GM12878 (cell line): Measurements from ENCODE around the gene NFE2L3. TPM values are rescaled to one million over a fixed set of nuclear protein-coding genes. Genes with fewer than 3 reads are reported as not detected.

ENCODE experiments used
- ATAC-seq: fragments of 200-7000 bp; cut with Tn5 transposase; 3 replicates; pipeline ENCODE4 v1.9.1; 2020; ENCODE audit warnings: mild to moderate bottlenecking, moderate library complexity
- Bru-seq: library from RNA; stranded (reverse); fragments of 400-500 nt; gene quantifications from one replicate; lab custom pipeline; 2021; lab: Mats Ljungman, UMichigan
- BruChase-seq, 2 experiments: library from RNA; stranded (reverse); fragments of 400-500 nt; gene quantifications; one replicate each; lab custom pipeline; 2021; lab: Mats Ljungman, UMichigan
- BruUV-seq: library from RNA; stranded (reverse); fragments of 400-500 nt; replicated peaks from 2 replicates; lab custom pipeline; 2021; lab: Mats Ljungman, UMichigan
- CTCF ChIA-PET: fragments of 300-600 bp; sonication (Branson Sonifier 250); formaldehyde crosslinking; extraction: SDS; loops from one replicate; lab custom pipeline; 2021; ENCODE audit warnings: inconsistent platforms; lab: Yijun Ruan, JAX
- POLR2A ChIA-PET: fragments of 350-600 bp; formaldehyde crosslinking; extraction: SDS; loops from one replicate; lab custom pipeline; 2021; ENCODE audit warnings: inconsistent platforms; lab: Charles Lee
- RAD21 ChIA-PET: fragments of 300-600 bp; sonication (Branson Sonifier 250); formaldehyde crosslinking; loops from one replicate; lab custom pipeline; 2023; ENCODE audit warnings: antibody characterized with exemption; ENCODE audit not compliant: unreplicated experiment; lab: Charles Lee
- SMC1A ChIA-PET: fragments of 300-600 bp; sonication (Branson Sonifier 250); formaldehyde crosslinking; loops from one replicate; lab custom pipeline; 2023; ENCODE audit not compliant: unreplicated experiment, uncharacterized antibody; lab: Charles Lee
- DNase-seq: peaks from one replicate; pipeline ENCODE4 v3.0.0-alpha.2; 2011; ENCODE audit warnings: low read depth, low spot score
- FAIRE-seq: peaks from 3 replicates; lab custom pipeline; 2011; peaks lifted over from hg19 to GRCh38; lab: Jason Lieb, UNC
- H2AFZ ChIP-seq: 2 replicates; pipeline ENCODE4 v1.6.0; 2011; ENCODE audit warnings: low read depth, low read length, control low read depth; ENCODE audit not compliant: control insufficient read depth
- H3K27ac ChIP-seq: 2 replicates; pipeline ENCODE4 v1.5.1; 2011; ENCODE audit warnings: control low read depth; ENCODE audit not compliant: control insufficient read depth, insufficient read depth
- H3K27me3 ChIP-seq, 2 experiments: replicated peaks in 1 of 2; 2 replicates each; pipeline versions ENCODE4 v1.6.0 to v1.6.1; 2011; ENCODE audit warnings: low read length in 1 of 2; ENCODE audit not compliant: control insufficient read depth in 2 of 2, insufficient read depth in 2 of 2
- H3K36me3 ChIP-seq, 2 experiments: 2 replicates each; pipeline ENCODE4 v1.5.1; 2011; ENCODE audit warnings: low read length in 1 of 2; ENCODE audit not compliant: control insufficient read depth in 2 of 2, insufficient read depth in 2 of 2
- H3K4me1 ChIP-seq: 2 replicates; pipeline ENCODE4 v1.6.1; 2011; ENCODE audit warnings: mild to moderate bottlenecking, low read length, moderate library complexity, mixed read lengths; ENCODE audit not compliant: control insufficient read depth, insufficient read depth
- H3K4me2 ChIP-seq: 2 replicates; pipeline ENCODE4 v1.6.0; 2011; ENCODE audit warnings: control low read depth; ENCODE audit not compliant: control insufficient read depth, insufficient read depth
- H3K4me3 ChIP-seq: fragments of 200-600 bp; sonication (generic); 2 replicates; pipeline ENCODE4 v1.5.1; 2016
- H3K79me2 ChIP-seq: 2 replicates; pipeline ENCODE4 v1.6.0; 2011; ENCODE audit warnings: low read length; ENCODE audit not compliant: control insufficient read depth, insufficient read depth
- H3K9ac ChIP-seq: 2 replicates; pipeline ENCODE4 v1.8.0; 2011; ENCODE audit warnings: low read length, control low read depth, mixed read lengths; ENCODE audit not compliant: control insufficient read depth, insufficient read depth
- H3K9me3 ChIP-seq: replicated peaks from 3 replicates; pipeline ENCODE4 v1.5.1; 2011; ENCODE audit warnings: mild to moderate bottlenecking, low read length; ENCODE audit not compliant: control insufficient read depth, insufficient read depth
- H4K20me1 ChIP-seq: 2 replicates; pipeline ENCODE4 v1.6.0; 2011; ENCODE audit not compliant: control insufficient read depth, insufficient read depth
- CHD2 ChIP-seq: IDR thresholded peaks from 2 replicates; pipeline ENCODE4 v1.6.1; 2011; ENCODE audit warnings: low read depth, low read length, improper control_type of control experiment, borderline replicate concordance
- EP300 ChIP-seq, 2 experiments: fragments of 150-350 bp in 1 of 2; IDR thresholded peaks; 2 replicates each; pipeline ENCODE4 v1.6.1; 2011 to 2012; ENCODE audit warnings: low read depth in 2 of 2, low read length in 2 of 2, borderline replicate concordance in 1 of 2, improper control_type of control experiment in 1 of 2, inconsistent platforms in 1 of 2; ENCODE audit not compliant: control insufficient read depth in 1 of 2
- NFYB ChIP-seq: IDR thresholded peaks from 2 replicates; pipeline ENCODE4 v1.6.1; 2011; ENCODE audit warnings: low read depth, mild to moderate bottlenecking, low read length, improper control_type of control experiment, moderate library complexity; ENCODE audit not compliant: insufficient read depth
- WGBS: methylation state at CpG from one replicate; pipeline ENCODE4 v1.1.6; 2016; ENCODE audit warnings: low lambda C conversion rate; ENCODE audit not compliant: insufficient replicate concordance, insufficient coverage; ENCODE audit errors: missing lambda C conversion rate; 5-methylcytosine and 5-hydroxymethylcytosine counted together
- in situ Hi-C: fragments of 300-500 bp; cut with MboI; formaldehyde crosslinking; loops from 9 replicates; pipeline ENCODE4 v1.14.3; 2018; ENCODE audit warnings: mixed read lengths
- intact Hi-C: fragments of 100-400 bp; cut with micrococcal nuclease; formaldehyde crosslinking; loops from one replicate; pipeline ENCODE4 v1.14.2; 2022; ENCODE audit not compliant: unreplicated experiment
- long read RNA-seq, 2 experiments: library from polyadenylated mRNA; unstranded; transcript quantifications; one replicate each; pipeline ENCODE4 v2.0.0, GENCODE V29; 2019 to 2020
- polyA minus RNA-seq, 3 experiments: library from RNA; depleted of rRNA, polyadenylated mRNA; stranded (reverse); fragments of >200 nt; gene quantifications; 2 replicates each; pipeline ENCODE4 v1.2.3, GENCODE V29; 2011
- polyA plus RNA-seq, 11 experiments: library from polyadenylated mRNA; depleted of rRNA in 4 of 11; unstranded in 6 of 11; stranded (reverse) in 5 of 11; fragments of >200 nt; fragmentation: Nextera tagmentation in 4 of 11; fragmentation: Illumina TruSeq in 1 of 11; extraction: Ambion mirVana in 4 of 11; extraction: Trizol in 1 of 11; gene quantifications; 1 replicate in 1 of 11; 2 replicates in 10 of 11; pipeline versions ENCODE4 v1.2.1 to v1.2.3, GENCODE V29; 2011 to 2016; ENCODE audit warnings: inconsistent platforms in 2 of 11, missing spikeins in 2 of 11, low read depth in 1 of 11
- total RNA-seq, 4 experiments: library from RNA; depleted of rRNA in 3 of 4; stranded (reverse); fragments of >200 nt in 3 of 4; fragmentation: Illumina TruSeq in 1 of 4; extraction: Trizol in 1 of 4; gene quantifications; 2 replicates each; pipeline versions ENCODE4 v1.2.1 to v1.2.3, GENCODE V29; 2013 to 2021
- TF ChIP-seq, protein P1 (sequence below): fragments of 450-650 bp; IDR thresholded peaks from 2 replicates; pipeline ENCODE4 v1.6.1; 2016; ENCODE audit warnings: mild to moderate bottlenecking
- TF ChIP-seq, protein P2 (sequence below): IDR thresholded peaks from 2 replicates; pipeline ENCODE4 v1.6.1; 2011; ENCODE audit warnings: low read depth, mild to moderate bottlenecking, low read length, moderate library complexity, borderline replicate concordance; ENCODE audit errors: extremely low read depth
- TF ChIP-seq, protein P3 (sequence below): IDR thresholded peaks from 2 replicates; pipeline ENCODE4 v1.6.1; 2011; ENCODE audit warnings: borderline replicate concordance, low read depth, mild to moderate bottlenecking, moderate library complexity, low read length; ENCODE audit not compliant: insufficient read depth, poor library complexity, severe bottlenecking
- TF ChIP-seq, protein P4 (sequence below): fragments of 450-650 bp; IDR thresholded peaks from 2 replicates; pipeline ENCODE4 v1.6.1; 2017; ENCODE audit warnings: low read depth, mild to moderate bottlenecking, moderate library complexity

The NFE2L3 gene, protein sequence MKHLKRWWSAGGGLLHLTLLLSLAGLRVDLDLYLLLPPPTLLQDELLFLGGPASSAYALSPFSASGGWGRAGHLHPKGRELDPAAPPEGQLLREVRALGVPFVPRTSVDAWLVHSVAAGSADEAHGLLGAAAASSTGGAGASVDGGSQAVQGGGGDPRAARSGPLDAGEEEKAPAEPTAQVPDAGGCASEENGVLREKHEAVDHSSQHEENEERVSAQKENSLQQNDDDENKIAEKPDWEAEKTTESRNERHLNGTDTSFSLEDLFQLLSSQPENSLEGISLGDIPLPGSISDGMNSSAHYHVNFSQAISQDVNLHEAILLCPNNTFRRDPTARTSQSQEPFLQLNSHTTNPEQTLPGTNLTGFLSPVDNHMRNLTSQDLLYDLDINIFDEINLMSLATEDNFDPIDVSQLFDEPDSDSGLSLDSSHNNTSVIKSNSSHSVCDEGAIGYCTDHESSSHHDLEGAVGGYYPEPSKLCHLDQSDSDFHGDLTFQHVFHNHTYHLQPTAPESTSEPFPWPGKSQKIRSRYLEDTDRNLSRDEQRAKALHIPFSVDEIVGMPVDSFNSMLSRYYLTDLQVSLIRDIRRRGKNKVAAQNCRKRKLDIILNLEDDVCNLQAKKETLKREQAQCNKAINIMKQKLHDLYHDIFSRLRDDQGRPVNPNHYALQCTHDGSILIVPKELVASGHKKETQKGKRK
- total RNA-seq (2013; cell fraction: nucleolus; rRNA removed) = 31.0 and 35.3 TPM in 2 replicates
- total RNA-seq (2014; rRNA removed) (17.2 and 17.4 TPM in 2 replicates), total RNA-seq (2014; rRNA removed; fragmentation: Illumina TruSeq; extraction: Trizol) (21.0 and 21.2 TPM in 2 replicates), total RNA-seq (2021) (14.5 and 15.7 TPM in 2 replicates), polyA plus RNA-seq (2011; rRNA removed) (34.9 and 45.3 TPM in 2 replicates), polyA plus RNA-seq (2014; fragmentation: Illumina TruSeq; extraction: Trizol) (21.6 and 24.9 TPM in 2 replicates), polyA plus RNA-seq (2014; fragmentation: Nextera tagmentation; extraction: Ambion mirVana) (1 to 10 TPM; 4.9 to 8.9 TPM), polyA plus RNA-seq (2014; rRNA removed) (10.2 and 11.5 TPM in 2 replicates), polyA plus RNA-seq (2016; fragmentation: Nextera tagmentation; extraction: Ambion mirVana) (1 to 10 TPM; 4.4 to 6.8 TPM), polyA minus RNA-seq (2011; rRNA and poly(A)+ RNA removed) (20.6 and 35.0 TPM in 2 replicates), Bru-seq, nascent RNA (percentile 65 among the genes with signal in this experiment), BruChase-seq, experiment 1, labeled RNA remaining after a 6-hour chase (percentile 64 among the genes with signal in this experiment), BruChase-seq, experiment 2, labeled RNA remaining after a 2-hour chase (percentile 62 among the genes with signal in this experiment)
- 4.8 TPM for polyA plus RNA-seq (2011; ENCODE audit: low read depth)
- 11.7 and 17.7 TPM in 2 replicates for polyA plus RNA-seq (2011; cell fraction: cytosol; rRNA removed)
- polyA plus RNA-seq (2011; cell fraction: nucleus; rRNA removed) = 14.0 and 14.4 TPM in 2 replicates
- polyA plus RNA-seq (2012) = 6.8 and 11.8 TPM in 2 replicates
- 11.5 and 11.9 TPM in 2 replicates for polyA minus RNA-seq (2011; cell fraction: cytosol; rRNA and poly(A)+ RNA removed)
- polyA minus RNA-seq (2011; cell fraction: nucleus; rRNA and poly(A)+ RNA removed) = 11.0 and 12.6 TPM in 2 replicates
- long read RNA-seq, experiment 1, partial matches to known transcripts = 0 of 2 reads
- long read RNA-seq, experiment 1, other reads (novel, unspliced or antisense) = 0 of 2 reads
- long read RNA-seq, experiment 2, transcript NFE2L3-202 (1 exons, 2,258 nt) = major isoform, 7 of 16 reads
- long read RNA-seq, experiment 2, partial matches to known transcripts = 5 of 16 reads
- long read RNA-seq, experiment 2, other reads (novel, unspliced or antisense) = 3 of 16 reads

DNA sequence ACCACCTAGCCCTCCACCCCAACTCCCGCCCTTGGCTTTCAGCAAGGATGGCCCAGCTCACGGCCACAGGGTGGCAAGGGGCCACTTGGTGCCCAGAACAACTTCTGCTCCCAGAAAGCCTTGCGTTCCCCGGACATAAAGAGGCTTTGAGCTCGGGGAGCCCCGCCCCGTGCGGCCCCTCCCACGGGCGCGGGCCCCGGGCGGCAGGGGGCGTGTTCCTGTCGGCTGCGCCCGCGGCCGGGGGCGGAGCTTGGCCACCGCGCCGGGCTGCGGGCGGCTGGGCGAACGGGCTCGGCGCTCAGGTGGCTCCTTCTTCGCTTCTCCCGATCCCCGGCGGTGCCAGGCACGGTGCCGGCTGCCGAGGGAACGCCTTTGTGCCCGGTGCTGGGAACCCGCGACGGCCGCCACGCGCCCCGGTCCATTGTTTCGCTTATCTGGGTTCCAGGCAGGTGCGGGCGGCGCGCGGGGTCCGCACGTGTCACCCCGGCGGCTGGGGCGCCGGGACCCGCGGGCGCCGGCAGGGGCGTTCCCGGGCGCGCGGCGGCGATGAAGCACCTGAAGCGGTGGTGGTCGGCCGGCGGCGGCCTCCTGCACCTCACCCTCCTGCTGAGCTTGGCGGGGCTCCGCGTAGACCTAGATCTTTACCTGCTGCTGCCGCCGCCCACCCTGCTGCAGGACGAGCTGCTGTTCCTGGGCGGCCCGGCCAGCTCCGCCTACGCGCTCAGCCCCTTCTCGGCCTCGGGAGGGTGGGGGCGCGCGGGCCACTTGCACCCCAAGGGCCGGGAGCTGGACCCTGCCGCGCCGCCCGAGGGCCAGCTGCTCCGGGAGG, at the start of gene NFE2L3:
NFE2L3 (plus strand) TSS at position 246 of the 829 bp plus-strand sequence; CDS start at position 547, 301 bp downstream.
- Histone ChIP-seq H2AFZ (peak within 1 kb of the TSS; percentile 99), H3K9me3 (no peaks in the 10 kb centered on the region), H3K9ac (peak within 1 kb of the TSS; percentile 86), H3K27me3 (no peaks in the 10 kb centered on the region), H3K4me3 (peak within 1 kb of the TSS; percentile 72), H3K27ac (peak within 1 kb of the TSS; percentile 88), H3K36me3 (no peaks in the 10 kb centered on the region), H4K20me1 (no peaks in the 10 kb centered on the region; the same call in 1 of the 2 replicates), H3K79me2 (peaks cover 55% of the 10 kb centered on the region), H3K4me2 (peak within 1 kb of the TSS; percentile 98), H3K4me1 (peaks cover 23% of the 10 kb centered on the region)
- WGBS = under 1% methylated on average over 57 of the region's 95 CpGs
- no TSS peak for BruUV-seq
- peak; percentile 75 for ATAC-seq
- no peak for FAIRE-seq
- ChIA-PET SMC1A (interaction anchor here (1.0 to 3.2 kb wide), 15 partner anchors 9 to 258 kb away, joined by 3 to 30 read pairs (median 5); no protein-coding TSS in a partner anchor), CTCF (interaction anchor here (0.7 to 3.2 kb wide), 17 partner anchors 9 to 259 kb away, joined by 3 to 40 read pairs (median 5); partner anchors contain the start of gene HNRNPA2B1), POLR2A (interaction anchor here (0.7 to 2.2 kb wide), 18 partner anchors 9 to 185 kb away, joined by 3 to 42 read pairs (median 4); partner anchors contain the start of gene CBX3), RAD21 (interaction anchor here (0.7 to 3.1 kb wide), 21 partner anchors 9 to 259 kb away, joined by 3 to 54 read pairs (median 5); partner anchors contain the start of gene CBX3)
- no peak for DNase-seq
- in situ Hi-C loops (no loop called here), intact Hi-C loops (loop anchor here (2.0 to 5.0 kb wide), 2 partner anchors 49 to 205 kb away; partner anchors contain the start of genes CBX3 and HNRNPA2B1)
- TF ChIP-seq CHD2 (no peak), NFYB (no peak), EP300 (IDR thresholded peaks at IDR 0.05; ENCODE audit: borderline replicate concordance in 1 of 2, control insufficient read depth in 1 of 2, low read depth in 2 of 2, low read length in 2 of 2) (no peak)
- TF ChIP-seq, protein P1, sequence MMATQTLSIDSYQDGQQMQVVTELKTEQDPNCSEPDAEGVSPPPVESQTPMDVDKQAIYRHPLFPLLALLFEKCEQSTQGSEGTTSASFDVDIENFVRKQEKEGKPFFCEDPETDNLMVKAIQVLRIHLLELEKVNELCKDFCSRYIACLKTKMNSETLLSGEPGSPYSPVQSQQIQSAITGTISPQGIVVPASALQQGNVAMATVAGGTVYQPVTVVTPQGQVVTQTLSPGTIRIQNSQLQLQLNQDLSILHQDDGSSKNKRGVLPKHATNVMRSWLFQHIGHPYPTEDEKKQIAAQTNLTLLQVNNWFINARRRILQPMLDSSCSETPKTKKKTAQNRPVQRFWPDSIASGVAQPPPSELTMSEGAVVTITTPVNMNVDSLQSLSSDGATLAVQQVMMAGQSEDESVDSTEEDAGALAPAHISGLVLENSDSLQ = no peak
- TF ChIP-seq, protein P2, sequence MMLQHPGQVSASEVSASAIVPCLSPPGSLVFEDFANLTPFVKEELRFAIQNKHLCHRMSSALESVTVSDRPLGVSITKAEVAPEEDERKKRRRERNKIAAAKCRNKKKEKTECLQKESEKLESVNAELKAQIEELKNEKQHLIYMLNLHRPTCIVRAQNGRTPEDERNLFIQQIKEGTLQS = no peak
- TF ChIP-seq, protein P3, sequence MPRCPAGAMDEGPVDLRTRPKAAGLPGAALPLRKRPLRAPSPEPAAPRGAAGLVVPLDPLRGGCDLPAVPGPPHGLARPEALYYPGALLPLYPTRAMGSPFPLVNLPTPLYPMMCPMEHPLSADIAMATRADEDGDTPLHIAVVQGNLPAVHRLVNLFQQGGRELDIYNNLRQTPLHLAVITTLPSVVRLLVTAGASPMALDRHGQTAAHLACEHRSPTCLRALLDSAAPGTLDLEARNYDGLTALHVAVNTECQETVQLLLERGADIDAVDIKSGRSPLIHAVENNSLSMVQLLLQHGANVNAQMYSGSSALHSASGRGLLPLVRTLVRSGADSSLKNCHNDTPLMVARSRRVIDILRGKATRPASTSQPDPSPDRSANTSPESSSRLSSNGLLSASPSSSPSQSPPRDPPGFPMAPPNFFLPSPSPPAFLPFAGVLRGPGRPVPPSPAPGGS = no peak
- TF ChIP-seq, protein P4, sequence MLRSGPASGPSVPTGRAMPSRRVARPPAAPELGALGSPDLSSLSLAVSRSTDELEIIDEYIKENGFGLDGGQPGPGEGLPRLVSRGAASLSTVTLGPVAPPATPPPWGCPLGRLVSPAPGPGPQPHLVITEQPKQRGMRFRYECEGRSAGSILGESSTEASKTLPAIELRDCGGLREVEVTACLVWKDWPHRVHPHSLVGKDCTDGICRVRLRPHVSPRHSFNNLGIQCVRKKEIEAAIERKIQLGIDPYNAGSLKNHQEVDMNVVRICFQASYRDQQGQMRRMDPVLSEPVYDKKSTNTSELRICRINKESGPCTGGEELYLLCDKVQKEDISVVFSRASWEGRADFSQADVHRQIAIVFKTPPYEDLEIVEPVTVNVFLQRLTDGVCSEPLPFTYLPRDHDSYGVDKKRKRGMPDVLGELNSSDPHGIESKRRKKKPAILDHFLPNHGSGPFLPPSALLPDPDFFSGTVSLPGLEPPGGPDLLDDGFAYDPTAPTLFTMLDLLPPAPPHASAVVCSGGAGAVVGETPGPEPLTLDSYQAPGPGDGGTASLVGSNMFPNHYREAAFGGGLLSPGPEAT = no peak
